Measurements from ENCODE around the gene MUC5AC.

GRCh38 chr11:1200611-1201191 lies 42.9 kb downstream of the MUC5AC start:
- no peak for TF ChIP-seq CTCF (IDR thresholded peaks at IDR 0.05; ENCODE audit: poor library complexity, severe bottlenecking)
- no peak for TF ChIP-seq POLR2AphosphoS5 (IDR thresholded peaks at IDR 0.05)
- no peak for TF ChIP-seq SMC3 (conservative IDR thresholded peaks at IDR 0.05; ENCODE audit: poor library complexity)
- no peak for TF ChIP-seq REST (IDR thresholded peaks at IDR 0.05; ENCODE audit: borderline replicate concordance)
- no peak for TF ChIP-seq EZH2 (IDR thresholded peaks at IDR 0.05; ENCODE audit: borderline replicate concordance, insufficient read depth, low read length, poor library complexity, severe bottlenecking)
- TF ChIP-seq RAD21 (conservative IDR thresholded peaks at IDR 0.05): no peak
- no peak for TF ChIP-seq MXI1 (conservative IDR thresholded peaks at IDR 0.05; ENCODE audit: poor library complexity, severe bottlenecking)
- TF ChIP-seq TAF1 (IDR thresholded peaks at IDR 0.05; ENCODE audit: low read depth): no peak
- no peak for TF ChIP-seq EP300 (conservative IDR thresholded peaks at IDR 0.05; ENCODE audit: poor library complexity, severe bottlenecking)
